Measurements from ENCODE around the gene S1PR1.

The S1PR1 gene

DNA sequence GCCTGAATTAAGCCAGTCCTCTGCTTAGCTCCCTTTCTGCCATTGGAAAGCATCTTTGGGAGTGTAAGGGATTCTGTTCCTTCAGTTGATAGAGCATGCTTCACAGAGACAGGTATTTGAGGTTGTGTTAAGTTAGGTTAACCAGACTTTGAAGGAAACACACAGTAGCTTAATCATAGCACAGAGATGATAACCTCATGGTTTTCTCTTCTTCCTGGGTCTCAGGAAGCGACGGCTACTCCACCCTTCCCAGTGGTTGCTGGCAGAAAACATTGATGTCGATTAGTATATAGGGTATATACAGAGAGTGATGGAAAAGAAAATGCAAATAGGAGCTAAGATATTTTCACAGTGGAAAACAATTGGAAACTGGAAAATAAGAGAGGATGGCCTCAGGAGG lies 42.0 kb downstream of the S1PR1 start:
- Mint-ChIP-seq H3K9me3 (no peaks in the 10 kb centered on the region), H3K4me1 (peaks cover 93% of the 10 kb centered on the region), H3K27me3 (no peaks in the 10 kb centered on the region), H3K27ac (peak overlapping the region; percentile 96), H3K36me3 (no peaks in the 10 kb centered on the region), H3K4me3 (peak overlapping the region; percentile 75)

DNA sequence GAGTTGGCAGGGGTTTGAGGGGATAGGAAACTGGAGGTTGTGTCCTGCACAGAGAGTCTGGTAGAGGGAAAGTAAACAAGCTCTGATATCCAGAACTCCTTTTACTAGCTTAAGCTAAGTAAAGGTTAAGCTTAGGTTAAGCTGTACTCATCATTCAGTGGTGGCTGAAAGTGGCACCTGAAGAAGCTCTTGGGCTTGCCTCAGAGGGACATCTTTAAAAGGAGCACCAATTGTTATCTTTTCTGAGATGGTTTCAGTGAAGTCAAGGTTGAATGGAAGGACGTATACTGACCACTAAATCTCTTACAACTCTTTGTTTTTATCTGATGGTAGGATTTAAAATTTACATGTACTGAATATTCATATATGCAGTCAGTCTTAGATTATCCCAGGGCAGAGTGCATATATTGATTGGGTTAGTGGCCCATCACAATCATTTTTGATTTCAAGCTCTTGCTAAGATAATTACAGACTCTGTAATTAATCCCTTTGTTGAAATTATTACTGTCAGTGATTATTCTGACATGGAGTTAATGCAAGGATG lies 43.3 kb downstream of the S1PR1 start:
- Mint-ChIP-seq H3K9me3 (no peaks in the 10 kb centered on the region), H3K27me3 (no peaks in the 10 kb centered on the region), H3K4me3 (no peak overlapping the region), H3K27ac (no peak overlapping the region), H3K4me1 (peaks cover 97% of the 10 kb centered on the region), H3K36me3 (peaks cover 2% of the 10 kb centered on the region)

DNA sequence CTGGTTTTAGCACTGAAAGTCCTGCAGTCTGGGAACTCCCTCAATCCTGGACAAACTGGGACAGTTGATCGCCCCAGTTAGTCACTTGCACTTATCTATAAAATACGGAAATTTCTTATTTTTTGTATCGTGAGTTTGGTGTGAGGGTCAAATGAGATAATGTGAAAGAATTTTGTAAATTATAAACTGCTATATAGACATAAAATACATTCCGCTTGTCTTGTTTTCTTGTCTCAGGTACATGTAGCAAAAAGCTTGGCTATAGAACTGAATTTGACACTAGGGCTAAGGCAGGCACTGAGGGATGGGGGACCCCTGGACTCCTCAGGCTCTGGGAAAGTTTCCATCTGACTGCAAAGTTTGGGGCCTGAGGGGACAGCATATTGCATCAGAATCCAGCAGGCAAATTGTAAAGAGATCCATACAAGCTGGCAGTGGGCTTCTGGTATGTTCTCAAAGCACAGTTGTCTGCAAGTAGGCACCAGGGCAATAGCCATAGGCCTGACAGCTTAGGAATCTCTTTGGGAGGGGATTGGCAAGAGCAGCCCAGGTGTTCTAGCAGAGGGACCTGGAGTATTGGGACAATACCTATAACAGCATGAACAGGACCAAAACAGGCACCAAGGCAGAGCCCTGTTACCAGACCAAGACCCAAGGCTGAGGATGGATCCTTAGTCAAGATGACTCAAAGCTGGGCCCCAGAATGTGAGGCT lies 44.3 kb downstream of the S1PR1 start:
- Mint-ChIP-seq H3K36me3 (peaks cover 2% of the 10 kb centered on the region), H3K4me1 (peaks cover 98% of the 10 kb centered on the region), H3K27ac (peak overlapping the region; percentile 44), H3K4me3 (peak overlapping the region; percentile 1), H3K27me3 (no peaks in the 10 kb centered on the region), H3K9me3 (no peaks in the 10 kb centered on the region)

- peaks cover 2% of the 10 kb centered on the region for H3K36me3 Mint-ChIP-seq
- peak overlapping the region; percentile 8 for H3K27ac Mint-ChIP-seq
- H3K9me3 Mint-ChIP-seq = no peaks in the 10 kb centered on the region
- H3K27me3 Mint-ChIP-seq = no peaks in the 10 kb centered on the region
- H3K4me3 Mint-ChIP-seq = no peak overlapping the region
- peaks cover 98% of the 10 kb centered on the region for H3K4me1 Mint-ChIP-seq
Observed at GRCh38 chr1:101281751-101282150, 44.9 kb downstream of the S1PR1 start.

- Mint-ChIP-seq H3K27me3 (no peaks in the 10 kb centered on the region), H3K9me3 (no peaks in the 10 kb centered on the region), H3K4me1 (peaks cover 95% of the 10 kb centered on the region), H3K27ac (peak overlapping the region; percentile 82), H3K36me3 (peaks cover 2% of the 10 kb centered on the region), H3K4me3 (peak overlapping the region; percentile 37)
Observed at GRCh38 chr1:101282314-101283038, 45.7 kb downstream of the S1PR1 start.

- Mint-ChIP-seq H3K36me3 (peaks cover 2% of the 10 kb centered on the region), H3K4me1 (peaks cover 94% of the 10 kb centered on the region), H3K27me3 (no peaks in the 10 kb centered on the region), H3K27ac (peak overlapping the region; percentile 98), H3K4me3 (no peak overlapping the region), H3K9me3 (no peaks in the 10 kb centered on the region)
Observed at GRCh38 chr1:101283443-101283842, 46.6 kb downstream of the S1PR1 start.

DNA sequence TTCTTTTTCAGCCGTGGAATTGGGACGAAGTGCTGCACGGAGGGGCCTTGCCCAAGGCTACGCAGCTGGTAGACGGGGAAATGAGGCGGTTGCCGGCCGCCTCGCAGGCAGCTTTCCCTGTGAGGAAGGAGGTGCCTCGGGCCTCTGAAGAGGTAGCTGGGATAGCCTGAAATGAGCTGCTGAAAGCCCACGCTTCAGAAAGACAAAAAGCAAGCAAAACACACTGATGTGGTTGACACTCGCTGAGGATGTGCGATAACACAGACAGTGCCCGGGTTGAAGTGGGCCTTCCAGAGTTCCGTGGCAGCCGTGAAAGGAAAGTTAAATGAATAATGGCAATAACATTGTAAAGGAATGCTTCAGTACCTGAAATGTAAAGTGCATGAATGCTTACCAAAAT lies 47.2 kb downstream of the S1PR1 start:
- H3K27ac Mint-ChIP-seq = peak overlapping the region; percentile 98
- peaks cover 2% of the 10 kb centered on the region for H3K36me3 Mint-ChIP-seq
- peak overlapping the region; percentile 77 for H3K4me3 Mint-ChIP-seq
- peaks cover 94% of the 10 kb centered on the region for H3K4me1 Mint-ChIP-seq
- no peaks in the 10 kb centered on the region for H3K9me3 Mint-ChIP-seq
- H3K27me3 Mint-ChIP-seq = no peaks in the 10 kb centered on the region

DNA sequence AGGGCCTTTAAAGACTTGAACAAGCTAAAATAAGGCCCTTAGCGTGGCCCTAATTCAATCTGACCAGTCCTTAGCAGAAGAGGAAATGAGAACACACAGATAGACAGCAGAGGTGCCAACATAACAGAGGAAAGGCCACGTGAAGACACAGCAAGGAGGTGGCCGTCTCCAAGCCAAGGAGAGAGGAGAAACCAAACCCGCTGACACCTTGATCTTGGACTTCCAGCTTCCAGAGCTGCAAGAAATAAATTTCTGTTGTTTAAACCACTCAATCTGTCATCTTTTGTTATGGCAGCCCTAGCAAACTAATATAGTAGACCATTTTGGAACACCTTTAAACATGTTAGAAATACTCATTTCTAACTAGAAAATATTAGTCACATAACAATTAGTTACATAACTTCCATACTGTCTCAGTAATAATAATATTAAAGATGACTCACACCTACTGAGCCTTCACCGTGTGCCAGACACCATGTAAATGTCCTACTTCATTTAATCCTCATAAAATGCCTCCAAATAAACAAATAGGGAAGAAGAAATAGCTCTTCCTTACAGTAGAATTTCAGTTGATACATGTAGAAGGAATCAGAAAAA lies 47.9 kb downstream of the S1PR1 start:
- Mint-ChIP-seq H3K4me1 (peaks cover 90% of the 10 kb centered on the region), H3K27me3 (no peaks in the 10 kb centered on the region), H3K4me3 (peak overlapping the region; percentile 77), H3K9me3 (no peaks in the 10 kb centered on the region), H3K36me3 (peaks cover 2% of the 10 kb centered on the region), H3K27ac (peak overlapping the region; percentile 98)

DNA sequence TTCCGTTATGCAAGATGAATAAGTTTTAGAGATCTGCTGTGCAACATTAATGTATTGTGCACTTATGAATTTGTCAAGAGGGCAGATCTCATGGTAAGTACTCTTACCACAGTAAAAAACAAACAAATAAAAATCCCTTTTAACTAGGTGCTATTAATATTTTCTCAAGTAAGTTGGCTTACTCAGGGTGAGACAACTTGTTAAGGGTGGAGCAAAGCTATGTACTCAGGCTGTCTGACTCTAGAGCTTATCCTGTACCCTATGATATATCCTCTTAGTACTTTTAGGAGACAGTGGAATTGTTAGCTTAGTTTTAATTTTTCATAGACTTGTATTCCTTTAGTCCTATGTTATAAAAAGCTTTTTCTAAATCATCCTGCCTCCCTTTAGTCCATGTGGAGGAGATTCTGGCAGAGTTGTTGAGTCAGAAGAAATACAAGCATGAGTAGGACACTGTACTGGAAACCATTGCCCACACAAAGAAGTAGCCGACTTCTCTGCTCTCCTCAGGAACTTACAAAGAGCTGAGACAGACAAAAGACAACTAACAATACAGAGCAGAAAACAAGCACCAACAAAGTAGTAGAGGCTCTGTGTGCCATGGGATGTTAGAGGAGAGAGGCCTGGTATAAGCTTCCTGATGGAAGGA lies 49.2 kb downstream of the S1PR1 start:
- H3K9me3 Mint-ChIP-seq = no peaks in the 10 kb centered on the region
- H3K36me3 Mint-ChIP-seq = peaks cover 2% of the 10 kb centered on the region
- H3K4me1 Mint-ChIP-seq = peaks cover 90% of the 10 kb centered on the region
- H3K27ac Mint-ChIP-seq = peak overlapping the region; percentile 98
- peak overlapping the region; percentile 45 for H3K4me3 Mint-ChIP-seq
- H3K27me3 Mint-ChIP-seq = no peaks in the 10 kb centered on the region

- H3K4me3 Mint-ChIP-seq = peak overlapping the region; percentile 12
- peak overlapping the region; percentile 49 for H3K27ac Mint-ChIP-seq
- H3K36me3 Mint-ChIP-seq = peaks cover 2% of the 10 kb centered on the region
- no peaks in the 10 kb centered on the region for H3K9me3 Mint-ChIP-seq
- no peaks in the 10 kb centered on the region for H3K27me3 Mint-ChIP-seq
- peaks cover 80% of the 10 kb centered on the region for H3K4me1 Mint-ChIP-seq
Observed at GRCh38 chr1:101288491-101288944, 51.7 kb downstream of the S1PR1 start.

DNA sequence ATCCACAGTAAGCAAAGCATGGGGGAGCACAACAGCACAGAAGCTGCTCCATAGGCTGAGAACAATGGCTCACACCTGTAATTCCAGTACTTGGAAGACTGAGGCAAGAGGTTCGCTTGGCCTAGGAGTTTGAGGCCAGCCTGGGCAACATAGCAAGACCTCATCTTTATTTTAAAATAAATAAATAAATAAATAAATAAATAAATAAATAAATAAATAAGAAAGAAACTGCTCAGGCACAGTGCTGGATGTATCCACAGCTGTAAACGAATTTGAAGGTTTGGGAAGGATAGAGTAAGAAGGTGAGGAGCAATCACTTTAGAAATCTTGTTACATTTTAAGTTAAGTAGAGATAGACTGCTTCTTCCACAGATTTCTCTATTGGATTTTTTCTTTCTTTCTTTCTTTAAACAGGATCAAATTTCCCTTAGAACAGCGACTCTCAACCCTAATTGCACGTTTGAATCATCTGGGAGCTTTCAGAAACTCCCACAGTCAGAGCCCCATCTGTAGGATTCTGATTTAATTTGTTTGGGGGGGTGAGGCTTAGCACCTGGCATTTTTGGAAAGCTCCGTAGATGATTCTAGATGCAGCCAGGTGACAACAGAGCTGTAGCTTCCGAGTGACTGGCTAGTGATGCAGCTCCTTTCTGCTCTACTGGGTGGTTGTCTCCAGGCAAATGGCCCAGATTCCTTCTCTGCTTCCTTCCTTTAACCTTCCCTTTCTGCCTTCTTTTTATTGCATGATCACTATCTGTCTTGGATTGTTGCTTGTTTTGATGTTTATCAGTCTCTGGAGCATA lies 53.5 kb downstream of the S1PR1 start:
- Mint-ChIP-seq H3K4me1 (peaks cover 73% of the 10 kb centered on the region), H3K36me3 (no peaks in the 10 kb centered on the region), H3K4me3 (no peak overlapping the region), H3K9me3 (no peaks in the 10 kb centered on the region), H3K27ac (peak overlapping the region; percentile 20), H3K27me3 (no peaks in the 10 kb centered on the region)
